ENCODE measurements around the gene PPL. TPM values are rescaled to one million over a fixed set of nuclear protein-coding genes. Genes with fewer than 3 reads are reported as not detected.

PPL gene
- total and polyA plus RNA-seq, 8 donors, result 10.4 to 27.2 (median 14.6) TPM

DNA sequence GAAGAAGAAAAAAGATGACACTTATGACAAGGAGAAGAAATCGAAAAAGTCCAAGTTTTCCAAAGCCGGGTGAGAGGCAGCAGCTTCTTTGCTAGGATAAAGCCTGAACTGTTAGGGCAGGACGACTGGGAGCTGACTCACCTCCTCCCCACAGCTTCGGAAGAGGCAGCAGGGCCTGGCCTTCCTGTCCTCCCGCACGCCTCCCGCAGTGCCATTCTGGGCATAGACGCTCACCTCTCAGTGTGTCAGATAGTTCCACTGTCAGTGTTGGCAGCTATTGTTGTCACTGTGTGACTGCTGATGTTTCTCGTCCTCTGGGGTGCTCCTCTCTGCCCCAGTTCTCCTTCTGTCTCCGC is 77.1 kb downstream of the PPL start:
- Histone ChIP-seq H3K4me1 (peaks cover 0 to 3% (median 0%) of the 10 kb centered on the region in 3 donors), H3K9me3 (no peaks in the 10 kb centered on the region), H3K27ac (no peak overlapping the region), H3K36me3 (peaks cover 11 to 48% (median 14%) of the 10 kb centered on the region in 3 donors), H3K4me3 (no peak overlapping the region), H3K27me3 (no peaks in the 10 kb centered on the region)
- intact Hi-C loops (cut with DNase I), result loop anchor here in 2 of 3 donors (10.0 kb wide), 2 partner anchors 55 kb away; partner anchors contain the start of gene ROGDI (in 1 of the 2)
- DNase-seq (no peak), FAIRE-seq (no peak), ATAC-seq (no peak)
- TF ChIP-seq, protein P1, sequence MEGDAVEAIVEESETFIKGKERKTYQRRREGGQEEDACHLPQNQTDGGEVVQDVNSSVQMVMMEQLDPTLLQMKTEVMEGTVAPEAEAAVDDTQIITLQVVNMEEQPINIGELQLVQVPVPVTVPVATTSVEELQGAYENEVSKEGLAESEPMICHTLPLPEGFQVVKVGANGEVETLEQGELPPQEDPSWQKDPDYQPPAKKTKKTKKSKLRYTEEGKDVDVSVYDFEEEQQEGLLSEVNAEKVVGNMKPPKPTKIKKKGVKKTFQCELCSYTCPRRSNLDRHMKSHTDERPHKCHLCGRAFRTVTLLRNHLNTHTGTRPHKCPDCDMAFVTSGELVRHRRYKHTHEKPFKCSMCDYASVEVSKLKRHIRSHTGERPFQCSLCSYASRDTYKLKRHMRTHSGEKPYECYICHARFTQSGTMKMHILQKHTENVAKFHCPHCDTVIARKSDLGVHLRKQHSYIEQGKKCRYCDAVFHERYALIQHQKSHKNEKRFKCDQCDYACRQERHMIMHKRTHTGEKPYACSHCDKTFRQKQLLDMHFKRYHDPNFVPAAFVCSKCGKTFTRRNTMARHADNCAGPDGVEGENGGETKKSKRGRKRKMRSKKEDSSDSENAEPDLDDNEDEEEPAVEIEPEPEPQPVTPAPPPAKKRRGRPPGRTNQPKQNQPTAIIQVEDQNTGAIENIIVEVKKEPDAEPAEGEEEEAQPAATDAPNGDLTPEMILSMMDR (IDR thresholded peaks at IDR 0.05), result no peak
- 90 to 91% methylated on average over 10 of the region's 10 CpGs for WGBS, 2 donors

DNA sequence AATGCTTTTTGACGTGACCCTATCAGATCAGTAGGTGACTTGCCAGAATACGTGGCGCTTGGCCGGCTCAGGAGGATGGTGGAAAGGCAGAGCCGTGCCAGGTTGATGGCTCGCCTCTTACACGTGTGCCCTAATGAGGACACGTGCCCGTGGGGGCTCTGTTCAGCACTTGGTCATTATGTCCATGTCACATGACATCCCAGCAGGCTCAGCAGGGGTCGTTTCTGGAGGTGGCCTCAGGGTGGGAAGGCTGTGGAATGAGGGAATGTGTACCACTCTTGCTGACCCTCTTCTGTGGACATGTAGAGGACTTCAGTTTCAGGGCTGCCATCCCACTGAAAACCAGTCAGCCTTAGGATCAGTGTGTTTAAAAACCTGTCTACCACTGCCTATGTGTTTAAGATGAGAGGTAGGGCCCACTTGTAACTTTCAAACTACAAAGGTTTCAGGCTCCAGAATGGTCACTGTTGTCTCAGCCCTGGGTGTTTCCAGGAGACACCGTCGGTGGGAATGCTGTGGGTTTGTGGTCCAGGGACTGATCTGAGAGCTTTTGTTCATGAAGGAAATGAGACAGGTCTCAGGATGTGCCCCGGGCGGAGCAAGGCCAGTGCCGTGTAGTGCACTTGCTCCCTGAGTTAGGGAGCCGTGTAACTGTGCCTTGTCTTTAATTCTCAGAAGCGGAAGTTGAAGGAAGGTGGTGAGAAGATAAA is 77.6 kb downstream of the PPL start:
- H3K9me3 ChIP-seq, result no peaks in the 10 kb centered on the region
- no peaks in the 10 kb centered on the region for H3K27me3 ChIP-seq
- FAIRE-seq, result no peak
- peaks cover 11 to 48% (median 14%) of the 10 kb centered on the region in 3 donors for H3K36me3 ChIP-seq
- DNase-seq, result no peak
- 84 to 85% methylated on average over 17 of the region's 17 CpGs for WGBS, 2 donors
- TF ChIP-seq, protein P1 (IDR thresholded peaks at IDR 0.05), result no peak
- peaks cover 0 to 3% (median 0%) of the 10 kb centered on the region in 3 donors for H3K4me1 ChIP-seq
- intact Hi-C loops (cut with DNase I), result loop anchor here in 1 of 3 donors (10.0 kb wide), 1 partner anchor 55 kb away; no protein-coding TSS in a partner anchor
- no peak overlapping the region for H3K27ac ChIP-seq
- ATAC-seq, result no peak
- no peak overlapping the region for H3K4me3 ChIP-seq

DNA sequence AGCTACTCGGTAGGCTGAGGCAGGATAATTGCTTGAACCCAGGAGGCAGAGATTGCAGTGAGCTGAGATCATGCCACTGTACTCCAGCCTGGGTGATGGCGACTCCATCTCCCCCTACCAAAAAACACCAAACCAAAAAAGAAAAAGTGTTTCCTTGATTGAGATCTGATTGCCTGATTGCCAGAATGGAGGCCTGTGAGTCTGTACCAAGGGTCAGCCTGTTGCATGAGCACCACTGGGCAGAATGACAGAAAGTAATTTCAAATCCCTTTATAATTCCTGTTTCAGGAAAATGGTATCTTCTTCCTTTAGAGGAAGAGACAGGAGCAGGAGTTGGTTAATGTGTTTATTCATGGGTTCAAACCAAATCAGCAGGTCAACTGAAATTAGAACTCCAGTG is 81.1 kb downstream of the PPL start:
- Histone ChIP-seq H3K4me1 (peaks cover 0 to 7% (median 2%) of the 10 kb centered on the region in 3 donors), H3K27me3 (no peaks in the 10 kb centered on the region), H3K9me3 (no peaks in the 10 kb centered on the region), H3K36me3 (peaks cover 8 to 48% (median 11%) of the 10 kb centered on the region in 3 donors), H3K27ac (no peak overlapping the region), H3K4me3 (no peak overlapping the region)
- ATAC-seq, result no peak
- no peak for DNase-seq
- TF ChIP-seq, protein P1 (IDR thresholded peaks at IDR 0.05), result no peak
- intact Hi-C loops (cut with DNase I), result loop anchor here in 1 of 3 donors (10.0 kb wide), 1 partner anchor 59 kb away; no protein-coding TSS in a partner anchor
- 95 to 96% methylated on average over 2 of the region's 2 CpGs for WGBS, 2 donors
- FAIRE-seq, result no peak

DNA sequence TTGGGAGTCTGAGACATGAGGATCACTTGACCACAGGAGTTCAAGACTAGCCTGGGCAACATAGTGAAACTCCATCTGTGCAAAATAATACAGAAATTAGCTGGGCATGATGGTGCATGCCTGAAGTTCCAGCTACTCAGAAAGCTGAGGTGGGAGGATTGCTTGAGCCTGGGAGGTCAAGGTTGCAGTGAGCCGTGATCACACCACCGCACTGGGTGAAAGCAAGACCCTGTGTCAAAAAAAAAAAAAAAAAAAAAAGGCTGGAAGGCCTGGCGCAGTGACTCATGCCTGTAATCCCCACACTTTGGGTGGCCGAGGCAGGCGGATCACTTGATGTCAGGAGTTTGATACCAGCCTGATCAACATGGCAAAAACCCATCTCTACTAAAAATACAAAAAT is 81.6 kb downstream of the PPL start:
- DNase-seq, result no peak
- H3K27ac ChIP-seq, result no peak overlapping the region
- H3K27me3 ChIP-seq, result no peaks in the 10 kb centered on the region
- intact Hi-C loops (cut with DNase I), result loop anchor here in 1 of 3 donors (10.0 kb wide), 1 partner anchor 59 kb away; no protein-coding TSS in a partner anchor
- H3K9me3 ChIP-seq, result no peaks in the 10 kb centered on the region
- TF ChIP-seq, protein P1 (IDR thresholded peaks at IDR 0.05), result no peak
- H3K4me1 ChIP-seq, result peaks cover 0 to 11% (median 4%) of the 10 kb centered on the region in 3 donors
- H3K4me3 ChIP-seq, result no peak overlapping the region
- ATAC-seq, result no peak
- WGBS, 2 donors, result 87 to 95% methylated on average over 4 to 5 of the region's 5 CpGs
- H3K36me3 ChIP-seq, result peaks cover 5 to 44% (median 11%) of the 10 kb centered on the region in 3 donors
- no peak for FAIRE-seq
